GM18951 (cell line): ENCODE measurements around the gene RPL7A.

ENCODE experiments used
- POLR2A ChIP-seq: IDR thresholded peaks from 4 replicates; pipeline ENCODE4 v1.6.1; 2011; ENCODE audit warnings: mild to moderate bottlenecking; ENCODE audit not compliant: insufficient read length, insufficient read depth; ENCODE audit errors: extremely low read depth
- in situ Hi-C: fragments of 300-500 bp; cut with MboI; formaldehyde crosslinking; loops from one replicate; pipeline ENCODE4 v1.12.0; 2022; ENCODE audit warnings: low sequenced_read_pairs, mixed read lengths, inconsistent platforms; ENCODE audit not compliant: unreplicated experiment

RPL7A gene

GRCh38 chr9:133349965-133350616 lies 2.1 kb downstream of the RPL7A start:
- in situ Hi-C loops, result no loop called here

GRCh38 chr9:133351526-133351907 lies 3.5 kb downstream of the RPL7A start:
- TF ChIP-seq POLR2A, result no peak
- in situ Hi-C loops, result no loop called here

More at GRCh38 chr9:133349965-133350616, 2.1 kb downstream of the RPL7A start:
- TF ChIP-seq POLR2A, result peak; percentile 11

- in situ Hi-C loops, result no loop called here
- peak; percentile 33 for TF ChIP-seq POLR2A
These were observed 4.1 kb downstream of the RPL7A start for GRCh38 chr9:133351908-133352634.

DNA sequence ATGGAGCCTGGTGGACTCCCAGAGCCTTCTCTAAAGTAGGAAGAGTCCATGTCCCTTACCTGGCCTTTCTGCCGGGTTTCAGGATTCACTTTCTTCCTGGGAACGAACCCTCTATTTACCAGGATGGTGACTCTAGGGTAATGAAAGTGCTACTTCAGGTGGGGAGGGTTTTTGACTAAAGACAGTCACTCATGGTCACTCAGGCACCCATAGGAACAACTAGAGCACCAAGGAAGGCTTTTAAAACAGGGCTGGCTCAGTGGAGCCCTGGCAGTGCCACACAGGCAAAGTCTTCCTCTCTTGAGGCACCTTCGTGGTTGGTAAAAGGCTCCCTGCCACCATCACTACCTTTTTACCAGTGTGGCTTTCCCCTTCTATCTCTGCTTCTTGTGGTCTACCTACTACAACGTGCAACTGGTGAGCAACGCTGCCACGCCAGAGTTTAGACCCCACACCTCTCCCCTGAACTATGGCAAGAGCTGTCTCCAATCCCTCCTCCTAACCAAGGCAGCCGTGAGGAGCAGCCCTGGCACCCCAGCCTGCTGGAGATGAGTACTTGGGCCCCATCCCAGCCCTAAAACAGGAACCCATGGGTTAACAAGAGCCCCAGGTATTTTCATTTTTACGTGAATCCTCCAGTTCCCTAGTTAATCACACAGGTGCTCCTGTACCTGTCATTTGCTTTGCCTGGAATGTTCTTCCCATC lies 4.8 kb downstream of the RPL7A start:
- in situ Hi-C loops, result no loop called here
- peak; percentile 44 for TF ChIP-seq POLR2A

GRCh38 chr9:133353548-133353947 lies 5.5 kb downstream of the RPL7A start:
- in situ Hi-C loops, result no loop called here
- TF ChIP-seq POLR2A, result peak; percentile 33

- in situ Hi-C loops, result no loop called here
- no peak for TF ChIP-seq POLR2A
These were observed 6.7 kb downstream of the RPL7A start for GRCh38 chr9:133354766-133355165.

DNA sequence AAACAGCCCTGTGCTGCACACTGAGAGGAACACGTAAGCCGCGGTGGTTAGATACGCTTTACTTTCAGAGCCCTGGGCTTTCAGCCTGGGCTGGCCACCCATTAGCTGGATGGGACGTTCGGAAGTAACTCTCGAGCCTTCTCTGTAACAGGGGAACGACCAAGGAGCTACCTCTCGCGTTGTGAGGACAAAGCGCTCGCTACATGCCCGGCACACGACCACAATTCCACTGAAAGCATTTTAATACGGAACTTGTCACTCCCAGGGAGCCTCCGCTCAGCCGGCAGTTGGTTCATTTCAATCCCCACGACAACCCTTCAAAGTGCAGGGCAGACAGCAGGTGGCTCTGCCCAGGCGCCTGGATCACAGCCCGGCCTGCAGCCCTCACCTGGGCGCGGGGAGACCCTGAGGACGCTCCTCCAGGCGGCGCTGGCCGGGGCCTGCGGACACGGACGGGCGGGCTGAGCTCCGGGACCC lies 7.9 kb downstream of the RPL7A start:
- in situ Hi-C loops, result no loop called here
- no peak for TF ChIP-seq POLR2A

GRCh38 chr9:133356391-133357091 lies 8.5 kb downstream of the RPL7A start, which contains the start of the genes SURF1 and SURF2:
Gene SURF1 (minus strand): TSS chr9:133356487. CDS start chr9:133356453, 34 bp downstream.
Gene SURF2 (plus strand): TSS chr9:133356550. CDS start chr9:133356593, 43 bp downstream.
- peak; percentile 88 for TF ChIP-seq POLR2A
- in situ Hi-C loops, result no loop called here

- in situ Hi-C loops, result no loop called here
- no peak for TF ChIP-seq POLR2A
These were observed 9.6 kb downstream of the RPL7A start for GRCh38 chr9:133357656-133358055.

- in situ Hi-C loops, result no loop called here
- TF ChIP-seq POLR2A, result no peak
These were observed 11.6 kb downstream of the RPL7A start for GRCh38 chr9:133359399-133360175.

- TF ChIP-seq POLR2A, result peak; percentile 24
- in situ Hi-C loops, result no loop called here
These were observed 12.7 kb downstream of the RPL7A start for GRCh38 chr9:133360400-133361393.
